Natural killer cell (primary cell): ENCODE results near the gene SMAD3. TPM values are rescaled to one million over a fixed set of nuclear protein-coding genes. Genes with fewer than 3 reads are reported as not detected.
A peak's percentile ranks its signal among the peaks of the same experiment; 100 is the strongest.
"Not testable (repeated sequence)": the region's sequence is repeated elsewhere in the genome, so short reads cannot be mapped to it uniquely, and the experiment has no call there.

ENCODE experiments used
- ATAC-seq, 3 donors: fragments of 150-1000 bp in 2 of 3; fragments of 200-7000 bp in 1 of 3; cut with Tn5 transposase; 1 replicate in 1 of 3; 2 replicates in 2 of 3; pipeline ENCODE4 v1.10.0; 2021; ENCODE audit warnings: mild to moderate bottlenecking in 2 of 3, moderate library complexity in 2 of 3
- DNase-seq, 2 donors: peaks; one replicate each; pipeline versions ENCODE4 v3.0.0 to v3.0.0-alpha.2; 2013 to 2021; ENCODE audit warnings: mixed read lengths in 1 of 2
- H3K27ac ChIP-seq: one replicate; pipeline ENCODE4 v1.5.1; 2013; ENCODE audit warnings: mild to moderate bottlenecking, low read length
- H3K27me3 ChIP-seq: one replicate; pipeline ENCODE4 v1.6.1; 2013; ENCODE audit warnings: low read length; ENCODE audit not compliant: control insufficient read depth, insufficient read depth
- H3K36me3 ChIP-seq: one replicate; pipeline ENCODE4 v1.6.1; 2013; ENCODE audit warnings: low read length; ENCODE audit not compliant: control insufficient read depth, insufficient read depth
- H3K4me1 ChIP-seq: one replicate; pipeline ENCODE4 v1.6.1; 2013; ENCODE audit warnings: low read length; ENCODE audit not compliant: control insufficient read depth, insufficient read depth
- H3K4me3 ChIP-seq: one replicate; pipeline ENCODE4 v1.5.1; 2013; ENCODE audit warnings: low read length
- H3K9me3 ChIP-seq: one replicate; pipeline ENCODE4 v1.6.1; 2013; ENCODE audit warnings: low read length; ENCODE audit not compliant: control insufficient read depth, insufficient read depth
- H3K27ac Mint-ChIP-seq, 2 donors: one replicate each; pipeline ENCODE4 v1.8.0; 2022; ENCODE audit warnings: mild to moderate bottlenecking in 2 of 2, mixed read lengths in 2 of 2, moderate library complexity in 1 of 2
- H3K27me3 Mint-ChIP-seq, 2 donors: one replicate each; pipeline ENCODE4 v1.8.0; 2022; ENCODE audit warnings: low read depth in 2 of 2, mixed read lengths in 2 of 2
- H3K36me3 Mint-ChIP-seq: one replicate; pipeline ENCODE4 v1.8.0; 2022; ENCODE audit warnings: mixed read lengths
- H3K4me1 Mint-ChIP-seq, 2 donors: one replicate each; pipeline ENCODE4 v1.8.0; 2022; ENCODE audit warnings: mixed read lengths in 2 of 2
- H3K4me3 Mint-ChIP-seq: one replicate; pipeline ENCODE4 v1.8.0; 2022; ENCODE audit warnings: mild to moderate bottlenecking, moderate library complexity, mixed read lengths
- H3K9me3 Mint-ChIP-seq, 2 donors: one replicate each; pipeline ENCODE4 v1.8.0; 2022; ENCODE audit warnings: mixed read lengths in 2 of 2
- CTCF ChIP-seq: fragments of 200-600 bp; IDR thresholded peaks from one replicate; pipeline ENCODE4 v1.8.0; 2022; ENCODE audit warnings: antibody characterized with exemption
- WGBS: methylation state at CpG from one replicate; pipeline ENCODE4 v1.1.7; 2013; ENCODE audit warnings: missing lambda C conversion rate; ENCODE audit not compliant: insufficient coverage; 5-methylcytosine and 5-hydroxymethylcytosine counted together
- intact Hi-C: fragments of 100-400 bp; cut with micrococcal nuclease; formaldehyde crosslinking; loops from one replicate; pipeline ENCODE4 v1.14.2; 2022
- total RNA-seq, 4 donors: library from RNA; stranded (reverse); fragments of 120-200 nt in 1 of 4; gene quantifications; one replicate each; pipeline versions ENCODE4 v1.2.3 to v1.2.4, GENCODE V29; 2013 to 2022

Gene SMAD3
- total RNA-seq, 3 donors from 2014 or later (not counting 1 experiment from before 2014, with no cell fraction given) = 47.1 to 72.6 (median 63.0) TPM

GRCh38 chr15:67152429-67152828 lies 87.0 kb downstream of the SMAD3 start:
- Mint-ChIP-seq H3K27ac (peak overlapping the region; percentile 33 to 53), H3K9me3 (no peaks in the 10 kb centered on the region), H3K4me1 (peaks cover 65 to 68% of the 10 kb centered on the region in 2 donors), H3K27me3 (no peaks in the 10 kb centered on the region), H3K36me3 (no peaks in the 10 kb centered on the region), H3K4me3 (no peak overlapping the region)
- intact Hi-C loops = no loop called here
- Histone ChIP-seq H3K4me3 (no peak overlapping the region), H3K27ac (no peak overlapping the region), H3K36me3 (no peaks in the 10 kb centered on the region), H3K9me3 (no peaks in the 10 kb centered on the region), H3K27me3 (no peaks in the 10 kb centered on the region), H3K4me1 (peaks cover 37% of the 10 kb centered on the region)
- ATAC-seq = no peak
- TF ChIP-seq CTCF = no peak
- WGBS = 89% methylated on average over 1 of the region's 1 CpG
- no peak for DNase-seq

- H3K9me3 ChIP-seq, H3K36me3 ChIP-seq, H3K27ac ChIP-seq, intact Hi-C loops, DNase-seq, H3K27me3 ChIP-seq, H3K27me3 Mint-ChIP-seq, H3K4me3 ChIP-seq, H3K9me3 Mint-ChIP-seq, H3K36me3 Mint-ChIP-seq, H3K4me3 Mint-ChIP-seq, ATAC-seq: not testable (repeated sequence)
- 92% methylated on average over 6 of the region's 6 CpGs for WGBS
- peaks cover 37% of the 10 kb centered on the region for H3K4me1 ChIP-seq
- Mint-ChIP-seq H3K4me1 (peaks cover 65 to 68% of the 10 kb centered on the region in 2 donors), H3K27ac (peak overlapping the region; percentile 33 to 53)
Observed at GRCh38 chr15:67153044-67153443, 87.6 kb downstream of the SMAD3 start.

DNA sequence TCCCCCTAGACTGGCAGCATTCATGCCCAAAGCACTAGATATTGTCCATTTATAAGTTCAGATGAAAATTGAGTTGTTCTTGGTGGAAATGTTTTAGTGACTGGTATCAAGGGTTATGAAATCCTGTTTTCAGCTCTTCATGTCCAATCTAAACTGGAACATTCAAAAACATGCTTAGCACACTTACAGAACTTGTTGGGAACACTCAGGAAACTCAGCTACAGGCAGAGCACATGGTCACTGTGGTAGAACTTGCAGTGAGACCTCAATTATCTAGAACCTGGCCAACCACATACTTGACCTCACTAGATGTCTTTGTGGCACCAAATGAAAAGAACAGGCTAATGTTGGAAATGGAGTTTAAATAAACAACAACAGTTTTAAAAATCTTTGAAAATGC lies 88.8 kb downstream of the SMAD3 start:
- Histone ChIP-seq H3K27me3 (no peaks in the 10 kb centered on the region), H3K4me1 (peaks cover 25% of the 10 kb centered on the region), H3K9me3 (no peaks in the 10 kb centered on the region), H3K27ac (no peak overlapping the region), H3K4me3 (no peak overlapping the region), H3K36me3 (no peaks in the 10 kb centered on the region)
- Mint-ChIP-seq H3K36me3 (no peaks in the 10 kb centered on the region), H3K27me3 (no peaks in the 10 kb centered on the region), H3K4me3 (no peak overlapping the region), H3K27ac (no peak overlapping the region), H3K4me1 (peaks cover 59 to 63% of the 10 kb centered on the region in 2 donors), H3K9me3 (no peaks in the 10 kb centered on the region)
- no peak for ATAC-seq
- TF ChIP-seq CTCF = no peak
- DNase-seq = no peak
- intact Hi-C loops = no loop called here

GRCh38 chr15:67156426-67156825 lies 91.0 kb downstream of the SMAD3 start:
- Histone ChIP-seq H3K4me1 (peaks cover 13% of the 10 kb centered on the region), H3K36me3 (no peaks in the 10 kb centered on the region), H3K4me3 (no peak overlapping the region), H3K27ac (no peak overlapping the region), H3K9me3 (no peaks in the 10 kb centered on the region), H3K27me3 (no peaks in the 10 kb centered on the region)
- Mint-ChIP-seq H3K4me1 (peaks cover 52 to 57% of the 10 kb centered on the region in 2 donors), H3K4me3 (no peak overlapping the region), H3K9me3 (no peaks in the 10 kb centered on the region), H3K27ac (no peak overlapping the region), H3K36me3 (no peaks in the 10 kb centered on the region), H3K27me3 (no peaks in the 10 kb centered on the region)
- no peak for TF ChIP-seq CTCF
- 100% methylated on average over 1 of the region's 2 CpGs for WGBS
- intact Hi-C loops = no loop called here
- ATAC-seq (no peak), DNase-seq (no peak)
